ENCODE measurements around the gene RFWD3. TPM values are rescaled to one million over a fixed set of nuclear protein-coding genes. Genes with fewer than 3 reads are reported as not detected.
A peak's percentile ranks its signal among the peaks of the same experiment; 100 is the strongest.

Gene RFWD3
- total and polyA plus RNA-seq, 2 experiments from 2014 or later: 12.8 to 12.9 TPM

DNA sequence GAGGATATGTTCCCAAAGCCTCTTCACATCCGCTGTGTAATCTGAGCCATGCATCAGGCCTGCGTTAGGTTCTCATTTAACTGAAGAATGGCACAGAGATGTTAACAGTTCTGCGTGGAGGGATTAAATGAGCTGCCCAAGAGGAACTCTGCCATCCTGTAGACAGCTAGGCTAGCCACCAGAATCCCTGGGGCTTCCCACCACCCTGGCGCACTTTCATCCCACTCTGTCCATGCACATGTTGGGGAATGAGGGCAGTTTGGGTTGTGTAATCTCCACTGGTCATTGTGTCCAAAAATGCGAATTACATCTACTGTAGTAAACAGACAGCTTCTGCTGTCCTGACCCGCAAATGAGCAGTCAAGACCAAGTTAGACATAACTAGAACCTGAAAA lies 58.7 kb downstream of the RFWD3 start:
- peaks cover 27% of the 10 kb centered on the region for H3K4me1 ChIP-seq (ENCODE audit: insufficient read depth)
- H3K27me3 ChIP-seq: no peaks in the 10 kb centered on the region
- H4K20me1 ChIP-seq (ENCODE audit: insufficient read depth, poor library complexity, severe bottlenecking): peaks cover 32% of the 10 kb centered on the region
- TF ChIP-seq CTCF (IDR thresholded peaks at IDR 0.05; ENCODE audit: poor library complexity) (no peak), EZH2 (IDR thresholded peaks at IDR 0.05; ENCODE audit: borderline replicate concordance) (no peak), EZH2phosphoT487 (IDR thresholded peaks at IDR 0.05; ENCODE audit: low read depth, severe bottlenecking, unreplicated experiment) (no peak)
- no peaks in the 10 kb centered on the region for H3K9me3 ChIP-seq (ENCODE audit: low read depth)
- no peaks in the 10 kb centered on the region for H3K9me2 ChIP-seq (replicated peaks; ENCODE audit: insufficient read depth)
- WGBS (ENCODE audit: low lambda C conversion rate, missing lambda C conversion rate): 58% methylated on average over 6 of the region's 6 CpGs
- no peak overlapping the region for H3K4me3 ChIP-seq
- H3K4me2 ChIP-seq: peak overlapping the region; percentile 90
- peak overlapping the region; percentile 99 for H3K27ac ChIP-seq
- H2AFZ ChIP-seq: peak overlapping the region; percentile 77
- no peak for DNase-seq (ENCODE audit: low spot score)
- H3K36me3 ChIP-seq (replicated peaks; ENCODE audit: insufficient read depth, low read depth): no peaks in the 10 kb centered on the region
- peaks cover 37% of the 10 kb centered on the region for H3K79me2 ChIP-seq

DNA sequence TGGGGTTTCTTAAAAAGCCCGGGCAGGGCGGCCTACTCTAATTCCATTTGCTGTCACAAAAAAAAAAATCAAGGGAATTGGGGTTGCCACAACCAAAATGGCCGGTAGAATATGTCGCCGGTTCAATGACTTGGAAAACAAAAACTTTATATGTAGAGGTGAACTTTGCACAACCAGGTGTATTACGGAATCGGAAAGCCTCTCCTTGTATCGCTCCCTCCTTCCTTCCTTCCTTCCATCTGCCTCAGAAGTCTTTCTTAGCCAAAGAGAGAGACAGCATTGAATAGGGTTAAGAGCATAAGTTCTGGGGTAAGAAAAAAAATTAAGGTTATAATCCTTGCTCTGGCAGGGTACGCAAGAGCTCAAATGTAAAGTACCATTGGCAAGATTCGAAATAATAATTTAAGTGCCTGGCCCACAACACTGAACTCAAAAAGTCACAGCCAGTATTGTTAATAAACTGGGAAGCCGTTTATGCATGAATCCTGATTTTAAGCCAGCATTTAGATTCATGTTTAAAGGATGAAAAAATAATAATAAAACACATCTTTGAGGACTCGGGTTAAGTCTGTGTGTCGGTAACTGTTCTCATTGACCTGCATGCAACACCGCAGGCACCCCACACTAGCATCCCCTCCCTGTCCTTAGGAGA lies 59.2 kb downstream of the RFWD3 start:
- WGBS (ENCODE audit: low lambda C conversion rate, missing lambda C conversion rate): 16% methylated on average over 14 of the region's 14 CpGs
- Histone ChIP-seq H3K9me2 (replicated peaks; ENCODE audit: insufficient read depth) (no peaks in the 10 kb centered on the region), H2AFZ (peak overlapping the region; percentile 77), H4K20me1 (ENCODE audit: insufficient read depth, poor library complexity, severe bottlenecking) (peaks cover 35% of the 10 kb centered on the region), H3K4me2 (peak overlapping the region; percentile 90), H3K4me1 (ENCODE audit: insufficient read depth) (peaks cover 27% of the 10 kb centered on the region), H3K4me3 (peak overlapping the region; percentile 99), H3K79me2 (peaks cover 43% of the 10 kb centered on the region), H3K27me3 (no peaks in the 10 kb centered on the region), H3K36me3 (replicated peaks; ENCODE audit: insufficient read depth, low read depth) (no peaks in the 10 kb centered on the region), H3K27ac (peak overlapping the region; percentile 99), H3K9me3 (ENCODE audit: low read depth) (no peaks in the 10 kb centered on the region)
- TF ChIP-seq EZH2phosphoT487 (IDR thresholded peaks at IDR 0.05; ENCODE audit: low read depth, severe bottlenecking, unreplicated experiment): no peak
- no peak for TF ChIP-seq EZH2 (IDR thresholded peaks at IDR 0.05; ENCODE audit: borderline replicate concordance)
- TF ChIP-seq CTCF (IDR thresholded peaks at IDR 0.05; ENCODE audit: poor library complexity): no peak
- DNase-seq (ENCODE audit: low spot score): no peak

DNA sequence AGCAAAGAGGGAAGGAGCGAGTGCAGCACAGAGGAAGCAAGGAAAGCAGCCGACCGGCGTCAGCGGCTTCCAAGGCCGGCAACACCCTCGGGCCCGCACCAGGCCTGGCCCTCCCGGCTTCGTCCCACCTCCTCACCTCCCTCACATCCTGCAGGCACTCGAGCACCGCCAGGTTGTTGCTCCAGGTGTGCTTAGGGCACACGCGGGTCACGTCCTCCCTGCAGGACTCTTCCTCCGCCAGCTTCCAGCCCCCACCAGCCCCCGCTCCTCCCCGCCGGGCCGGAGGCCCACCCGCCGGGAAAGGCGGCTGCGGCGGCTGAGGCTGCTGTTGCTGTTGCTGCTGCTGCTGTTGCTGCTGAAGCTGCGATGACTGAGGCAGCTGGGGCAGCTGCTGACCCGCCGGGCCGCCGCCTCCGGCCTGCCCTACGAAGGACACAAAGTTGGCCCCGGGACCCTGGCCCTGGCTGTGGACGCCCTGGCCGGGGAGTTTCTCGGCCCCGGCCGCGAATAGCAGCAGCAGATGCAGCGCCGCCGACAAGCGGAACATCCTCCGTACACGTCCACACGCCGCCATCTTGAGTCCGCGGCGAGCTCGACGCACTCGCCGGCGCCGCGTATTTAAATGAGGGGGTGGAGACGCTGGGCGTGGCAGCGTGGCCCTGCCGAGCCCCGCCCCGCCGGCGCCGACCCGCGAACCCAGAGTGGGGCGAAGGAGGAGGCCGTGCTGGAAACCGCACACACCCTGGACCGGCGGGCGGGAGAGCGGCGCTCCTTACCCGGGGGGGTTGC lies 60.0 kb downstream of the RFWD3 start, which contains the start of gene GLG1:
TSS of gene GLG1 (minus strand) at position 594 of the 789 bp plus-strand sequence. CDS start at position 574, 20 bp downstream.
- Histone ChIP-seq H3K27ac (peak within 1 kb of the TSS; percentile 99), H3K4me3 (peak within 1 kb of the TSS; percentile 99), H3K27me3 (no peaks in the 10 kb centered on the region), H3K9me2 (replicated peaks; ENCODE audit: insufficient read depth) (no peaks in the 10 kb centered on the region), H3K36me3 (replicated peaks; ENCODE audit: insufficient read depth, low read depth) (no peaks in the 10 kb centered on the region), H2AFZ (peak within 1 kb of the TSS; percentile 77), H3K9me3 (ENCODE audit: low read depth) (no peaks in the 10 kb centered on the region), H3K79me2 (peaks cover 50% of the 10 kb centered on the region), H4K20me1 (ENCODE audit: insufficient read depth, poor library complexity, severe bottlenecking) (peaks cover 42% of the 10 kb centered on the region), H3K4me1 (ENCODE audit: insufficient read depth) (peaks cover 27% of the 10 kb centered on the region), H3K4me2 (peak within 1 kb of the TSS; percentile 90)
- under 1% methylated on average over 68 of the region's 77 CpGs for WGBS (ENCODE audit: low lambda C conversion rate, missing lambda C conversion rate)
- peak; percentile 97 for DNase-seq (ENCODE audit: low spot score)
- no peak for TF ChIP-seq EZH2phosphoT487 (IDR thresholded peaks at IDR 0.05; ENCODE audit: low read depth, severe bottlenecking, unreplicated experiment)
- peak; percentile 8 for TF ChIP-seq CTCF (IDR thresholded peaks at IDR 0.05; ENCODE audit: poor library complexity)
